SK-N-SH treated with all-trans-retinoic acid at 6 μM for 48 hours (cell line): Measurements from ENCODE around the gene PODNL1.

ENCODE experiments used
- ATAC-seq: fragments of 200-7000 bp; cut with Tn5 transposase; 3 replicates; pipeline ENCODE4 v1.9.1; 2020; ENCODE audit warnings: mild to moderate bottlenecking, moderate library complexity
- ARNTL ChIP-seq: fragments of 450-650 bp; formaldehyde crosslinking; IDR thresholded peaks from 2 replicates; pipeline ENCODE4 v1.5.0; 2020; ENCODE audit warnings: low read depth, mild to moderate bottlenecking, moderate library complexity, borderline replicate concordance
- BACH2 ChIP-seq: fragments of 250-450 bp; sonication (Bioruptor Pico); IDR thresholded peaks from 2 replicates; pipeline ENCODE4 v1.9.0; 2021; ENCODE audit warnings: mild to moderate bottlenecking, borderline replicate concordance
- CREB5 ChIP-seq: fragments of 250-450 bp; sonication (Bioruptor Pico); IDR thresholded peaks from 2 replicates; pipeline ENCODE4 v1.5.1; 2020; ENCODE audit warnings: low read depth, mild to moderate bottlenecking, moderate library complexity
- CSDC2 ChIP-seq: fragments of 250-450 bp; sonication (Bioruptor Pico); IDR thresholded peaks from 2 replicates; pipeline ENCODE4 v1.5.0; 2020; ENCODE audit warnings: mild to moderate bottlenecking, moderate library complexity
- CSRNP3 ChIP-seq: fragments of 250-450 bp; sonication (Bioruptor Pico); IDR thresholded peaks from 2 replicates; pipeline ENCODE4 v1.5.1; 2021; ENCODE audit warnings: mild to moderate bottlenecking, moderate library complexity
- ESRRG ChIP-seq: fragments of 250-450 bp; sonication (Bioruptor Pico); IDR thresholded peaks from 2 replicates; pipeline ENCODE4 v1.6.1; 2021; ENCODE audit warnings: mild to moderate bottlenecking
- GLIS3 ChIP-seq: fragments of 250-450 bp; sonication (Bioruptor Pico); IDR thresholded peaks from 2 replicates; pipeline ENCODE4 v1.5.0; 2020; ENCODE audit warnings: mild to moderate bottlenecking, moderate library complexity
- ISL1 ChIP-seq: fragments of 250-450 bp; sonication (Bioruptor Pico); IDR thresholded peaks from 2 replicates; pipeline ENCODE4 v2.1.2; 2022; ENCODE audit warnings: mild to moderate bottlenecking, moderate library complexity
- OSR1 ChIP-seq: fragments of 250-450 bp; sonication (Bioruptor Pico); IDR thresholded peaks from 2 replicates; pipeline ENCODE4 v1.8.0; 2022; ENCODE audit warnings: moderate library complexity, mild to moderate bottlenecking, inconsistent platforms
- PATZ1 ChIP-seq: fragments of 250-450 bp; sonication (Bioruptor Pico); IDR thresholded peaks from 2 replicates; pipeline ENCODE4 v1.8.0; 2020; ENCODE audit warnings: mild to moderate bottlenecking, moderate library complexity, borderline replicate concordance
- POU6F1 ChIP-seq: fragments of 250-450 bp; sonication (Bioruptor Pico); IDR thresholded peaks from 2 replicates; pipeline ENCODE4 v1.8.0; 2021; ENCODE audit warnings: low read depth, mild to moderate bottlenecking, moderate library complexity, borderline replicate concordance
- PPARA ChIP-seq: fragments of 250-450 bp; sonication (Bioruptor Pico); IDR thresholded peaks from 2 replicates; pipeline ENCODE4 v1.5.0; 2020; ENCODE audit warnings: mild to moderate bottlenecking, borderline replicate concordance
- RARB ChIP-seq: fragments of 250-450 bp; sonication (Bioruptor Pico); IDR thresholded peaks from 2 replicates; pipeline ENCODE4 v1.8.0; 2021; ENCODE audit warnings: mild to moderate bottlenecking, moderate library complexity
- SNAI2 ChIP-seq: fragments of 250-450 bp; sonication (Bioruptor Pico); IDR thresholded peaks from 2 replicates; pipeline ENCODE4 v1.5.0; 2020; ENCODE audit warnings: mild to moderate bottlenecking, moderate library complexity
- TCF4 ChIP-seq: fragments of 250-450 bp; sonication (Bioruptor Pico); IDR thresholded peaks from 2 replicates; pipeline ENCODE4 v1.8.0; 2021; ENCODE audit warnings: mild to moderate bottlenecking, moderate library complexity, borderline replicate concordance
- TOX ChIP-seq: fragments of 250-450 bp; sonication (Bioruptor Pico); IDR thresholded peaks from 2 replicates; pipeline ENCODE4 v1.8.0; 2021; ENCODE audit warnings: mild to moderate bottlenecking, moderate library complexity, borderline replicate concordance
- TSHZ2 ChIP-seq: fragments of 250-450 bp; sonication (Bioruptor Pico); IDR thresholded peaks from 2 replicates; pipeline ENCODE4 v1.5.0; 2020; ENCODE audit warnings: mild to moderate bottlenecking, moderate library complexity
- ZC3H10 ChIP-seq: fragments of 250-450 bp; sonication (Bioruptor Pico); IDR thresholded peaks from 2 replicates; pipeline ENCODE4 v1.5.1; 2021; ENCODE audit warnings: mild to moderate bottlenecking, moderate library complexity
- ZFP3 ChIP-seq: fragments of 250-450 bp; sonication (Bioruptor Pico); IDR thresholded peaks from 2 replicates; pipeline ENCODE4 v1.5.0; 2020; ENCODE audit warnings: mild to moderate bottlenecking, moderate library complexity
- ZNF565 ChIP-seq: fragments of 450-650 bp; formaldehyde crosslinking; conservative IDR thresholded peaks from 2 replicates; pipeline ENCODE4 v1.5.0; 2020; ENCODE audit warnings: low read depth, mild to moderate bottlenecking, moderate library complexity
- ZNF70 ChIP-seq: fragments of 450-650 bp; formaldehyde crosslinking; IDR thresholded peaks from 2 replicates; pipeline ENCODE4 v1.5.0; 2020; ENCODE audit warnings: mild to moderate bottlenecking, moderate library complexity
- ZNF8 ChIP-seq: fragments of 450-650 bp; formaldehyde crosslinking; IDR thresholded peaks from 2 replicates; pipeline ENCODE4 v1.5.0; 2020; ENCODE audit warnings: mild to moderate bottlenecking, moderate library complexity

Gene PODNL1

GRCh38 chr19:13931391-13932148, 6.6 kb downstream of the PODNL1 start:
- TF ChIP-seq OSR1 (no peak), CREB5 (no peak), GLIS3 (no peak), TOX (CRISPR knock-in tag) (no peak), RARB (CRISPR knock-in tag) (no peak), TCF4 (CRISPR knock-in tag) (no peak), PPARA (CRISPR knock-in tag) (no peak), ZNF565 (CRISPR knock-in tag) (no peak)
- TF ChIP-seq, all 23 proteins: peak for 0
- ATAC-seq = no peak

GRCh38 chr19:13930402-13930801, 7.8 kb downstream of the PODNL1 start:
- ATAC-seq = peak; percentile 9; the same call in 2 of the 3 replicates
- TF ChIP-seq ZC3H10 = no peak
- no peak for TF ChIP-seq CSDC2
- TF ChIP-seq GLIS3 = no peak
- no peak for TF ChIP-seq CREB5
- no peak for TF ChIP-seq RARB (CRISPR knock-in tag)
- no peak for TF ChIP-seq PPARA (CRISPR knock-in tag)
- TF ChIP-seq TOX (CRISPR knock-in tag) = no peak
- TF ChIP-seq BACH2 (CRISPR knock-in tag) = no peak
- no peak for TF ChIP-seq SNAI2 (CRISPR knock-in tag)
- TF ChIP-seq ZNF8 (CRISPR knock-in tag) = no peak
- no peak for TF ChIP-seq ZFP3 (CRISPR knock-in tag)
- TF ChIP-seq TCF4 (CRISPR knock-in tag) = no peak
- no peak for TF ChIP-seq CSRNP3 (CRISPR knock-in tag)
- TF ChIP-seq ZNF565 (CRISPR knock-in tag) = no peak
- TF ChIP-seq ARNTL (CRISPR knock-in tag) = no peak
- no peak for TF ChIP-seq ZNF70 (CRISPR knock-in tag)
- TF ChIP-seq PATZ1 = no peak
- no peak for TF ChIP-seq TSHZ2
- TF ChIP-seq ESRRG (CRISPR knock-in tag) = no peak
- no peak for TF ChIP-seq ISL1 (CRISPR knock-in tag)

GRCh38 chr19:13929956-13930355, 8.3 kb downstream of the PODNL1 start:
- peak; percentile 5; the same call in 1 of the 3 replicates for ATAC-seq
- TF ChIP-seq ZNF8 (CRISPR knock-in tag) (no peak), POU6F1 (CRISPR knock-in tag) (no peak), CSDC2 (no peak), ZNF565 (CRISPR knock-in tag) (no peak), ARNTL (CRISPR knock-in tag) (no peak), SNAI2 (CRISPR knock-in tag) (no peak), RARB (CRISPR knock-in tag) (no peak), TSHZ2 (no peak), CSRNP3 (CRISPR knock-in tag) (no peak)
